WTC11 (cell line): ENCODE results near the gene FOXL1. TPM values are rescaled to one million over a fixed set of nuclear protein-coding genes. Genes with fewer than 3 reads are reported as not detected.

Experiments
- ATAC-seq: fragments of 200-7000 bp; cut with Tn5 transposase; 2 replicates; pipeline ENCODE4 v1.10.0; 2021; ENCODE audit warnings: mild to moderate bottlenecking, moderate library complexity
- CTCF ChIA-PET: fragments of 300-600 bp; sonication (Branson Sonifier 250); formaldehyde crosslinking; loops from one replicate; lab custom pipeline; 2021; ENCODE audit warnings: antibody characterized with exemption; lab: Charles Lee
- POLR2A ChIA-PET: fragments of 350-600 bp; sonication (Branson Sonifier 250); formaldehyde crosslinking; loops from one replicate; lab custom pipeline; 2021; ENCODE audit warnings: antibody characterized with exemption; lab: Charles Lee
- DNase-seq: peaks from one replicate; pipeline ENCODE4 v3.0.0; 2021; ENCODE audit warnings: low spot score
- H3K27ac Mint-ChIP-seq: 2 replicates; pipeline ENCODE4 v1.8.0; 2021; ENCODE audit warnings: mixed read lengths
- H3K27me3 Mint-ChIP-seq: 2 replicates; pipeline ENCODE4 v1.8.0; 2021; ENCODE audit warnings: low read depth, mild to moderate bottlenecking, moderate library complexity, mixed read lengths
- H3K36me3 Mint-ChIP-seq: 2 replicates; pipeline ENCODE4 v1.8.0; 2021; ENCODE audit warnings: mixed read lengths
- H3K4me1 Mint-ChIP-seq: 2 replicates; pipeline ENCODE4 v1.8.0; 2022; ENCODE audit warnings: mixed read lengths
- H3K4me3 Mint-ChIP-seq: 2 replicates; pipeline ENCODE4 v1.8.0; 2021; ENCODE audit warnings: mild to moderate bottlenecking, moderate library complexity, mixed read lengths
- H3K9me3 Mint-ChIP-seq: 2 replicates; pipeline ENCODE4 v1.8.0; 2021; ENCODE audit warnings: mixed read lengths
- KAT7 ChIP-seq: sonication (generic); formaldehyde crosslinking; IDR thresholded peaks from 2 replicates; pipeline ENCODE4 v1.8.1; 2023; ENCODE audit warnings: missing genetic modification reagents, mild to moderate bottlenecking, borderline replicate concordance
- MYBL2 ChIP-seq: sonication (generic); formaldehyde crosslinking; IDR thresholded peaks from 2 replicates; pipeline ENCODE4 v1.8.1; 2023; ENCODE audit warnings: mild to moderate bottlenecking, moderate library complexity, missing genetic modification reagents
- NFE2L1 ChIP-seq: sonication (generic); formaldehyde crosslinking; IDR thresholded peaks from 2 replicates; pipeline ENCODE4 v1.8.1; 2023; ENCODE audit warnings: missing genetic modification reagents
- NR3C1 ChIP-seq: sonication (generic); formaldehyde crosslinking; conservative IDR thresholded peaks from 2 replicates; pipeline ENCODE4 v1.8.1; 2023; ENCODE audit warnings: low read depth, mild to moderate bottlenecking, missing genetic modification reagents
- SP1 ChIP-seq: sonication (generic); formaldehyde crosslinking; conservative IDR thresholded peaks from 2 replicates; pipeline ENCODE4 v1.8.1; 2022; ENCODE audit warnings: missing genetic modification reagents
- TCF7 ChIP-seq: sonication (generic); formaldehyde crosslinking; IDR thresholded peaks from 2 replicates; pipeline ENCODE4 v1.8.0; 2022; ENCODE audit warnings: mild to moderate bottlenecking, low read depth, missing genetic modification reagents, moderate library complexity
- TP53 ChIP-seq: sonication (generic); formaldehyde crosslinking; IDR thresholded peaks from 2 replicates; pipeline ENCODE4 v1.8.1; 2023; ENCODE audit warnings: mild to moderate bottlenecking, missing genetic modification reagents
- ZNF423 ChIP-seq: fragments of 250-450 bp; sonication (Bioruptor Pico); IDR thresholded peaks from 2 replicates; pipeline ENCODE4 v2.1.2; 2022; ENCODE audit warnings: mild to moderate bottlenecking, moderate library complexity
- total RNA-seq: library from RNA; stranded (reverse); gene quantifications from 3 replicates; pipeline ENCODE4 v1.2.3, GENCODE V29; 2021
- TF ChIP-seq, protein P1 (sequence below): sonication (generic); formaldehyde crosslinking; IDR thresholded peaks from 2 replicates; pipeline ENCODE4 v1.8.1; 2023; ENCODE audit warnings: mild to moderate bottlenecking, missing genetic modification reagents, borderline replicate concordance
- TF ChIP-seq, protein P2 (sequence below): sonication (generic); formaldehyde crosslinking; IDR thresholded peaks from 2 replicates; pipeline ENCODE4 v1.8.1; 2023; ENCODE audit warnings: mild to moderate bottlenecking, missing genetic modification reagents
- TF ChIP-seq, protein P3 (sequence below): sonication (generic); formaldehyde crosslinking; IDR thresholded peaks from 2 replicates; pipeline ENCODE4 v1.8.0; 2022; ENCODE audit warnings: mild to moderate bottlenecking, missing genetic modification reagents
- TF ChIP-seq, protein P4 (sequence below): sonication (generic); formaldehyde crosslinking; IDR thresholded peaks from 2 replicates; pipeline ENCODE4 v1.8.1; 2023; ENCODE audit warnings: mild to moderate bottlenecking, moderate library complexity, missing genetic modification reagents

The FOXL1 gene
- total RNA-seq, 1 experiment from 2014 or later = 0.33 TPM

DNA sequence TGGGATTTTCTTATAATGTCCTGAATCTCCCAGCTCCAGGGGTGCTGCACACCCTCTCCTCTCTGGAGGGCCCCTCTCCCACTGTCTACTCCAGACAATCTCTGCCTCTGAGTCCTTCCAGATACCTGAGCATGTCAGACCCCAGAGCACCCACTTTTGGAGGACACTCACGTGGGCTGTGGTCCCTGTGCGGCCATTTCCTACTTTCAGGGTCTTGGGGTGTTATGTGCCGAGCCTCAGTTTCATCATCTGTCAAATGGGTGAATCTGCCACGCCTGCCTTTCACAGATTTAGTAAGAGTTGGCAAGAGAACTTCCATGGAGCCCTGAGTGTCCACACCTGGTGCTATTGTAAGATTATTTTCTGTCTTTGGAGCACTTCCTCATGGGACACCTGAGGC is 3.7 kb upstream of the FOXL1 start (continued):
- TF ChIP-seq, protein P1, sequence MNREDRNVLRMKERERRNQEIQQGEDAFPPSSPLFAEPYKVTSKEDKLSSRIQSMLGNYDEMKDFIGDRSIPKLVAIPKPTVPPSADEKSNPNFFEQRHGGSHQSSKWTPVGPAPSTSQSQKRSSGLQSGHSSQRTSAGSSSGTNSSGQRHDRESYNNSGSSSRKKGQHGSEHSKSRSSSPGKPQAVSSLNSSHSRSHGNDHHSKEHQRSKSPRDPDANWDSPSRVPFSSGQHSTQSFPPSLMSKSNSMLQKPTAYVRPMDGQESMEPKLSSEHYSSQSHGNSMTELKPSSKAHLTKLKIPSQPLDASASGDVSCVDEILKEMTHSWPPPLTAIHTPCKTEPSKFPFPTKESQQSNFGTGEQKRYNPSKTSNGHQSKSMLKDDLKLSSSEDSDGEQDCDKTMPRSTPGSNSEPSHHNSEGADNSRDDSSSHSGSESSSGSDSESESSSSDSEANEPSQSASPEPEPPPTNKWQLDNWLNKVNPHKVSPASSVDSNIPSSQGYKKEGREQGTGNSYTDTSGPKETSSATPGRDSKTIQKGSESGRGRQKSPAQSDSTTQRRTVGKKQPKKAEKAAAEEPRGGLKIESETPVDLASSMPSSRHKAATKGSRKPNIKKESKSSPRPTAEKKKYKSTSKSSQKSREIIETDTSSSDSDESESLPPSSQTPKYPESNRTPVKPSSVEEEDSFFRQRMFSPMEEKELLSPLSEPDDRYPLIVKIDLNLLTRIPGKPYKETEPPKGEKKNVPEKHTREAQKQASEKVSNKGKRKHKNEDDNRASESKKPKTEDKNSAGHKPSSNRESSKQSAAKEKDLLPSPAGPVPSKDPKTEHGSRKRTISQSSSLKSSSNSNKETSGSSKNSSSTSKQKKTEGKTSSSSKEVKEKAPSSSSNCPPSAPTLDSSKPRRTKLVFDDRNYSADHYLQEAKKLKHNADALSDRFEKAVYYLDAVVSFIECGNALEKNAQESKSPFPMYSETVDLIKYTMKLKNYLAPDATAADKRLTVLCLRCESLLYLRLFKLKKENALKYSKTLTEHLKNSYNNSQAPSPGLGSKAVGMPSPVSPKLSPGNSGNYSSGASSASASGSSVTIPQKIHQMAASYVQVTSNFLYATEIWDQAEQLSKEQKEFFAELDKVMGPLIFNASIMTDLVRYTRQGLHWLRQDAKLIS (CRISPR knock-in tag) = no peak
- TF ChIP-seq, all 79 proteins: peak for 0

DNA sequence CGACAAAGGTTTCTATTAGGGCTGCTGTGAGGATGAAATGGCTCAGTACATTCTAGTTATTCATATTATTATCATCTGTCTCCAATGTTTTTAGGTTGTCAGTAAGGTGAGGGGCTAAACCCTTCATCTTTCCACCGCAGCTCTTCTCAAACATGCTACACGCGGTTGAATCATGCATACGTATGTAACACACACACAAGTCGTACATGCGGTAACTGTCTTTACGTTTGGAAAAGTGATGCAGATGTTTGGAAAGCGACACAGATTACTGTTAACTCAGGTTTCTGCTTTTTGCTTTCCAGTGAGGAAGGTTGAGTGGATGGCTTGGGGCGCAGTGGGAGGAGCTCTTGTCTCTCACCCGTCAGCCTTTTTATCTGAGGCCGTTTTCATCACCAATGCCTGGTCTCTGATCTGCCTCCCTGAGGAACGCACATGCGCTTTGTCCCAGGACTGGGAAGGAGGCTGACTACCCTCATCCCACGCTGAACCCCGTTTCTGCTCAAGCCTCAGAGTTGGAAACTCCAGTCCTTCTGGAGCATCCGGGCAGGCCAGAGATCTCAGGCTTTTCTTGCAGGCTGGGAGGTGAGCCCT is 3.2 kb upstream of the FOXL1 start:
- Mint-ChIP-seq H3K4me1 (peaks cover 74% of the 10 kb centered on the region), H3K27me3 (peaks cover 98% of the 10 kb centered on the region), H3K36me3 (no peaks in the 10 kb centered on the region), H3K9me3 (no peaks in the 10 kb centered on the region), H3K27ac (no peak overlapping the region), H3K4me3 (peak overlapping the region; percentile 89)
- no peak for ATAC-seq
- TF ChIP-seq, protein P2, sequence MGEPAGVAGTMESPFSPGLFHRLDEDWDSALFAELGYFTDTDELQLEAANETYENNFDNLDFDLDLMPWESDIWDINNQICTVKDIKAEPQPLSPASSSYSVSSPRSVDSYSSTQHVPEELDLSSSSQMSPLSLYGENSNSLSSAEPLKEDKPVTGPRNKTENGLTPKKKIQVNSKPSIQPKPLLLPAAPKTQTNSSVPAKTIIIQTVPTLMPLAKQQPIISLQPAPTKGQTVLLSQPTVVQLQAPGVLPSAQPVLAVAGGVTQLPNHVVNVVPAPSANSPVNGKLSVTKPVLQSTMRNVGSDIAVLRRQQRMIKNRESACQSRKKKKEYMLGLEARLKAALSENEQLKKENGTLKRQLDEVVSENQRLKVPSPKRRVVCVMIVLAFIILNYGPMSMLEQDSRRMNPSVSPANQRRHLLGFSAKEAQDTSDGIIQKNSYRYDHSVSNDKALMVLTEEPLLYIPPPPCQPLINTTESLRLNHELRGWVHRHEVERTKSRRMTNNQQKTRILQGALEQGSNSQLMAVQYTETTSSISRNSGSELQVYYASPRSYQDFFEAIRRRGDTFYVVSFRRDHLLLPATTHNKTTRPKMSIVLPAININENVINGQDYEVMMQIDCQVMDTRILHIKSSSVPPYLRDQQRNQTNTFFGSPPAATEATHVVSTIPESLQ (CRISPR knock-in tag) = no peak
- no peak for TF ChIP-seq NFE2L1
- TF ChIP-seq, protein P3, sequence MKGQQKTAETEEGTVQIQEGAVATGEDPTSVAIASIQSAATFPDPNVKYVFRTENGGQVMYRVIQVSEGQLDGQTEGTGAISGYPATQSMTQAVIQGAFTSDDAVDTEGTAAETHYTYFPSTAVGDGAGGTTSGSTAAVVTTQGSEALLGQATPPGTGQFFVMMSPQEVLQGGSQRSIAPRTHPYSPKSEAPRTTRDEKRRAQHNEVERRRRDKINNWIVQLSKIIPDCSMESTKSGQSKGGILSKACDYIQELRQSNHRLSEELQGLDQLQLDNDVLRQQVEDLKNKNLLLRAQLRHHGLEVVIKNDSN = no peak
- CTCF ChIA-PET = interaction anchor here (0.9 to 2.3 kb wide), 8 partner anchors 11 to 487 kb away, joined by 3 to 22 read pairs (median 4); no protein-coding TSS in a partner anchor
- no peak for DNase-seq
- POLR2A ChIA-PET = no interaction called here

DNA sequence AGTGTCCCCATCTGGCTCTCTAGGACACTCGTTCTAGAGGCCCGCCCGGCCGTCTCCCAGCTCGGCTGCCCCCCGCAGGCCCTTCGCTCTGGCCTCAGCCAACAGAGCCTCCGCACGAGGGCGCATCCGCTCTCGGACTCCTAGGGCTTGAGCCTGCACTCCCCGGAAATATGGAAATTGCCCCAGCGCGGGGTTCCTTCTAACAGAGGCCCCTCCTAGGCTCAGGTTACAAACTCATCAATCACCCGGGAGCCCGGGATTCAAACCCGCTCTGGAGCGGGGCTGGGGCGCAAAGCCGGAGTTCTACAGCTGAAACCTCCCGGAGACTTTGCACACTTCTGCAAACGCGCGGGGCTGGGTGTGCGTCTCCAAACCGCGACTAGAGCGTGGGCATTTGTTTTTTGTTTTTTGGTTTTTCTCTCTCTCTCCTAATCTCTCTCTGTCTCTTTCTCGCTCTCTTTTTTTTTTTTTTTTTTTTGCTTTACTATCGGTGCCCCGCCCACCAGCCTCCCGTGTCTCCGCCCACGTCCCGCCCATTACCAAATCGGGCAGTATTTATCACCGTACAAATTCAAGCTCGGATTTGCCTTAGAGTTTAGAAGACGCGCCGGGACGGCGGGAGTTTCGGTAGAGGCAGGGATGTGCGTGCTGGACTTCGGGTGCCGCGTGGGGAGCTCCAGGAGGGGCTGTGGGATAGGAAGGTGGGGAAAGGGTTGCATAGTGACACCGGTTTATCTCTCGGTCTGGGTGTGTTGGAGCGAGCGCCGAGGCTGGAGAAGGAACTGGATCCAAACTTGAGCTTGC is 2.4 kb upstream of the FOXL1 start:
- Mint-ChIP-seq H3K4me1 (peaks cover 68% of the 10 kb centered on the region), H3K9me3 (no peaks in the 10 kb centered on the region), H3K36me3 (no peaks in the 10 kb centered on the region), H3K4me3 (peak overlapping the region; percentile 89), H3K27ac (no peak overlapping the region), H3K27me3 (peaks cover 98% of the 10 kb centered on the region)
- peak; percentile 92 for DNase-seq
- peak; percentile 74 for ATAC-seq
- POLR2A ChIA-PET = interaction anchor here (0.8 kb wide), 1 partner anchor 128 kb away, joined by 3 read pairs; no protein-coding TSS in a partner anchor
- TF ChIP-seq TCF7 (CRISPR knock-in tag) (no peak), KAT7 (CRISPR knock-in tag) (no peak), SP1 (peak; percentile 66), NR3C1 (CRISPR knock-in tag) (no peak), TP53 (CRISPR knock-in tag) (no peak), ZNF423 (CRISPR knock-in tag) (peak; percentile 76), MYBL2 (CRISPR knock-in tag) (0 out of 2 replicates have a peak, but pooled peaks have one; percentile 15)
- TF ChIP-seq, protein P4, sequence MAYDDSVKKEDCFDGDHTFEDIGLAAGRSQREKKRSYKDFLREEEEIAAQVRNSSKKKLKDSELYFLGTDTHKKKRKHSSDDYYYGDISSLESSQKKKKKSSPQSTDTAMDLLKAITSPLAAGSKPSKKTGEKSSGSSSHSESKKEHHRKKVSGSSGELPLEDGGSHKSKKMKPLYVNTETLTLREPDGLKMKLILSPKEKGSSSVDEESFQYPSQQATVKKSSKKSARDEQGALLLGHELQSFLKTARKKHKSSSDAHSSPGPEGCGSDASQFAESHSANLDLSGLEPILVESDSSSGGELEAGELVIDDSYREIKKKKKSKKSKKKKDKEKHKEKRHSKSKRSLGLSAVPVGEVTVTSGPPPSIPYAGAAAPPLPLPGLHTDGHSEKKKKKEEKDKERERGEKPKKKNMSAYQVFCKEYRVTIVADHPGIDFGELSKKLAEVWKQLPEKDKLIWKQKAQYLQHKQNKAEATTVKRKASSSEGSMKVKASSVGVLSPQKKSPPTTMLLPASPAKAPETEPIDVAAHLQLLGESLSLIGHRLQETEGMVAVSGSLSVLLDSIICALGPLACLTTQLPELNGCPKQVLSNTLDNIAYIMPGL = no peak
- CTCF ChIA-PET = interaction anchor here (0.7 to 2.4 kb wide), 16 partner anchors 12 to 736 kb away, joined by 3 to 22 read pairs (median 3); no protein-coding TSS in a partner anchor
